ENCODE results near the gene KLF5.
"Not testable (repeated sequence)": the region's sequence is repeated elsewhere in the genome, so short reads cannot be mapped to it uniquely, and the experiment has no call there.

The KLF5 gene

GRCh38 chr13:73058736-73059459, at the start of gene KLF5:
KLF5 (plus strand) TSS chr13:73059005; CDS start chr13:73059328, 323 bp downstream.
- DNase-seq (ENCODE audit: low read depth): peak; percentile 91

- no peak for DNase-seq (ENCODE audit: low read depth)
Measured at GRCh38 chr13:73011751-73012150, 47.1 kb upstream of the KLF5 start.

- no peak for DNase-seq (ENCODE audit: low read depth)
Measured at GRCh38 chr13:73015805-73016204, 43.0 kb upstream of the KLF5 start.

- DNase-seq (ENCODE audit: low read depth): no peak
Measured at GRCh38 chr13:73018336-73018735, 40.5 kb upstream of the KLF5 start.

GRCh38 chr13:73025217-73026012, 33.4 kb upstream of the KLF5 start:
- DNase-seq (ENCODE audit: low read depth): no peak

GRCh38 chr13:73034901-73035300, 23.9 kb upstream of the KLF5 start:
- DNase-seq (ENCODE audit: low read depth): no peak

- no peak for DNase-seq (ENCODE audit: low read depth)
Measured at GRCh38 chr13:73035660-73036059, 23.1 kb upstream of the KLF5 start.

- DNase-seq (ENCODE audit: low read depth): no peak
Measured at GRCh38 chr13:73036566-73036965, 22.2 kb upstream of the KLF5 start.

GRCh38 chr13:73038064-73038463, 20.7 kb upstream of the KLF5 start:
- DNase-seq (ENCODE audit: low read depth): no peak

- no peak for DNase-seq (ENCODE audit: low read depth)
Measured at GRCh38 chr13:73039201-73040108, 19.4 kb upstream of the KLF5 start.

- DNase-seq (ENCODE audit: low read depth): no peak
Measured at GRCh38 chr13:73040484-73040883, 18.3 kb upstream of the KLF5 start.

- no peak for DNase-seq (ENCODE audit: low read depth)
Measured at GRCh38 chr13:73040968-73041596, 17.7 kb upstream of the KLF5 start.

- no peak for DNase-seq (ENCODE audit: low read depth)
Measured at GRCh38 chr13:73045031-73045430, 13.8 kb upstream of the KLF5 start.

- DNase-seq (ENCODE audit: low read depth): not testable (repeated sequence)
Measured at GRCh38 chr13:73048615-73049014, 10.2 kb upstream of the KLF5 start.

GRCh38 chr13:73054712-73055111, 4.1 kb upstream of the KLF5 start:
- no peak for DNase-seq (ENCODE audit: low read depth)

- DNase-seq (ENCODE audit: low read depth): no peak
Measured at GRCh38 chr13:73055813-73056564, 2.8 kb upstream of the KLF5 start.

GRCh38 chr13:73056565-73056962, 2.2 kb upstream of the KLF5 start:
- no peak for DNase-seq (ENCODE audit: low read depth)

- DNase-seq (ENCODE audit: low read depth): no peak
Measured at GRCh38 chr13:73057284-73058063, 1.3 kb upstream of the KLF5 start.

- DNase-seq (ENCODE audit: low read depth): no peak
Measured at GRCh38 chr13:73058064-73058313, 816 bp upstream of the KLF5 start.

GRCh38 chr13:73058432-73058735, 421 bp upstream of the KLF5 start:
- no peak for DNase-seq (ENCODE audit: low read depth)
